ENCODE measurements around the gene FANCM.

Gene FANCM

DNA sequence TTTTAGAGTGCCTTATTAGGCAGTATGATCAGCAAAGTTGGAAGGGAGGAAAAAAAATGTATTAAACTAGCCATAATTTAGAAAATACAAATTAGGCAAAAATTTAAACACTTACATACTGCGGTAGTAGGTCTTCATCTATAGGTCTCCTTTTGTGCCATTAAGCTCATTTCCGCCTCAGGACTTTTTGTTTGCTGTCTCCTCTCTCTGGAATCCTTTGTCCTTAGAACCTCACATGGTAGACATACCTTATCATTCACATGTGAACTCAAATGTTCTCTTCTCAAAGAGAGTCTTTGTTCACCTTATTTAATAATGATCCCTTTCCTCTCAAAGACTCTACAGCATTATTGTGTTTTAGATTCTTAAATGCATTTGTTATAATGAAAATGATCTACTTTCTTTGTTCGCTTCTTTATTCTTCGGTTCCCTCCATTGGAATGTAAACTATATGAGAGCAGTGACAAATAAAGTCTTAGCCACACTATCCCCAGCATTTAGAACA, 14.7 kb downstream of the FANCM start:
- H3K4me3 ChIP-seq (ENCODE audit: control insufficient read depth, low read depth, low read length): no peak overlapping the region
- TF ChIP-seq CTCF (conservative IDR thresholded peaks at IDR 0.05; ENCODE audit: control insufficient read depth, insufficient read depth, low read depth, low read length): no peak
- DNase-seq (ENCODE audit: low read depth): no peak

DNA sequence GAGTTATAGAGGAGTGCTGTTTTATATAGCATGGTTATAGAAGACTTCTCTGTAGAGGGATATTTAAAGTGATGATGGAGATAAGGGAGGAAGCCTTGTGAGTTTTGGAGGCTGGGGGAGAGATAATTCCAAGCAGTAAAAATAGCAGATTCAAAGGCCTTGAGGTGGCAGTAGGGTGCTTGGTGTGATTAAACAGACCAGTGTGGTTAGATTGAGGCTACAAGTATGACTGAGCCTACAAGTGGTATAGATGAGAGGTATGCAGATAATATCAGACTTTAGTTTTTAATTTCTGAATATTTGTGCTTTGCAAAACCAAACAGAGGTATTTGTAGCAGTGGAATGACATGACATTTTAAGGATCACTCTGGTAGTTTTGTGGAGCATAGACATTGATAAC, 20.3 kb downstream of the FANCM start:
- peak; percentile 4 for TF ChIP-seq CTCF (conservative IDR thresholded peaks at IDR 0.05; ENCODE audit: control insufficient read depth, insufficient read depth, low read depth, low read length)
- no peak for DNase-seq (ENCODE audit: low read depth)
- H3K4me3 ChIP-seq (ENCODE audit: control insufficient read depth, low read depth, low read length): no peak overlapping the region

DNA sequence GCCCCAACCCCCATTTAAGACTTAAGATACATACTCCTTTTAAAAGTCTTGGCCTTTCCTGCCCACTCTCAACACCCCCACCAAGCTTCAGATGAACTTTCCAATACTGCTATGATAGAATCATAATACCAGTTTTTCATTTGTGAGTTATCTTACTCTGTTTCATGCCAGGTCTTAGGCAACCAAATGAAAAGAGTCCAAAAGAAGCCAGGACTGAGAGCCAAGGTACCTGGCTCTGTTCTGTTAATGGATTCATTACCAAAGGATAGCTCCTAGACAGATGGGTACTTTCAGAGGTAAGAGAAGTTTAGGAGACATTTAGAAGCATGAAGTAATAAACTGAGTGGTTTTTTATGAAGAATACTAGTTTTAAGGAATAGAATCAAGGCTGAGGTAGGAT, 34.2 kb downstream of the FANCM start:
- no peak for DNase-seq (ENCODE audit: low read depth)
- H3K4me3 ChIP-seq (ENCODE audit: control insufficient read depth, low read depth, low read length): no peak overlapping the region

DNA sequence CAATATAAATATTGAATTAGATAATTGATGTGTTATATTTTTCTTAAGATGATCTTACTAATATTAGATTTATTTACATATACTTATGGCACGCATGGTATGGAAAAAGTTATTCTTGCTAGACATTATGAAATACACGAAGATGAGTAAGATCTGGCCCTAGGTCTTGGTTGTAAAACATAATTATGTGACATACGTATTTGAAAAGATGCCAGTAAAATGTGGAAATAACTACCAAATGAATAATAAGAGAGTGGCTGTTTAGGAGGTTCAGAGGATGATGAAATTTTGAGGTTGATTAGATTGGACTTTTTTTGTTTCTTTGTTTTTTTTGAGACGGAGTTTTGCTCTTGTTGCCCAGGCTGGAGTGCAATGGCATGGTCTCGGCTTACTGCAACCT, 41.3 kb downstream of the FANCM start:
- DNase-seq (ENCODE audit: low read depth): peak; percentile 93
- TF ChIP-seq CTCF (conservative IDR thresholded peaks at IDR 0.05; ENCODE audit: control insufficient read depth, insufficient read depth, low read depth, low read length): no peak

More for the DNA sequence above, 34.2 kb downstream of the FANCM start:
- TF ChIP-seq CTCF (conservative IDR thresholded peaks at IDR 0.05; ENCODE audit: control insufficient read depth, insufficient read depth, low read depth, low read length): no peak

DNA sequence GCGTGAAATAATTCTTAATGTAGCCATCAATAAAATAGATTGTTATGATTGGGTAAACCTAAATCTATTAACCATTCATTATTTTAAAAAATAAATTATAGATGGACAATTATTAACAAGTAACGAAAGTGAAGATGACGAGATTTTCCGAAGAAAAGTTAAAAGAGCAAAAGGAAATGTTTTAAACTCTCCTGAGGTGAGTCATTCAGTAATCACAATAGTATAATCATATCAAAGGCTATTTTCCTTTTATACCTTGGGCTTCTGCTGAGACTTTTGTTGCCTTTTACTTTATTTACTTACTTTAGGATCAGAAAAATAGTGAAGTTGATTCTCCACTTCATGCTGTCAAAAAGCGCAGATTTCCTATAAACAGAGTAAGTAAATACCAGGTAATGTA, 45.6 kb downstream of the FANCM start:
- no peak for TF ChIP-seq CTCF (conservative IDR thresholded peaks at IDR 0.05; ENCODE audit: control insufficient read depth, insufficient read depth, low read depth, low read length)
- DNase-seq (ENCODE audit: low read depth): no peak
- no peak overlapping the region for H3K4me3 ChIP-seq (ENCODE audit: control insufficient read depth, low read depth, low read length)

More for the DNA sequence above, 41.3 kb downstream of the FANCM start:
- no peak overlapping the region for H3K4me3 ChIP-seq (ENCODE audit: control insufficient read depth, low read depth, low read length)

DNA sequence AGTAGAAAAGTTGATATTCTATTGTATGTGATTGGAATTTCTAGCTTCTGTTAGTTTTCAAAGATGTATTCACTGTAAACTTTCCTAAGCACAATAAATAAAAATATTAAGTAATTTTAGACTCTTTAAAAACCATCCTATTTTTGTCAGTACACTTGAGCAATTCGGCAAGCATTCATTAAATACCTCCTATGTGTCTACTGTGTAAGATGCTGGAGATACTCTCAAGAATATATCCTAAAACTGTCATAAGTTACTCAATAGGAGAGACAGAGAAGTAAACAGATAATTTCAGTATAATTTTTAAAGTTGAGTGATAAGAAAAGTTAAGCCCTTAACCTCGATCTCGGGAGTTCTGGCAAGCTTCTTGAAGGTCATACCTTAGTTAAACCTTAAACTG, 46.1 kb downstream of the FANCM start:
- no peak for DNase-seq (ENCODE audit: low read depth)
- no peak overlapping the region for H3K4me3 ChIP-seq (ENCODE audit: control insufficient read depth, low read depth, low read length)
- no peak for TF ChIP-seq CTCF (conservative IDR thresholded peaks at IDR 0.05; ENCODE audit: control insufficient read depth, insufficient read depth, low read depth, low read length)

Measured in fibroblast of mammary gland (primary cell).